ENCODE data around the gene ADAP2. TPM values are rescaled to one million over a fixed set of nuclear protein-coding genes. Genes with fewer than 3 reads are reported as not detected.
"Not testable (repeated sequence)": the region's sequence is repeated elsewhere in the genome, so short reads cannot be mapped to it uniquely, and the experiment has no call there.

Gene ADAP2, protein sequence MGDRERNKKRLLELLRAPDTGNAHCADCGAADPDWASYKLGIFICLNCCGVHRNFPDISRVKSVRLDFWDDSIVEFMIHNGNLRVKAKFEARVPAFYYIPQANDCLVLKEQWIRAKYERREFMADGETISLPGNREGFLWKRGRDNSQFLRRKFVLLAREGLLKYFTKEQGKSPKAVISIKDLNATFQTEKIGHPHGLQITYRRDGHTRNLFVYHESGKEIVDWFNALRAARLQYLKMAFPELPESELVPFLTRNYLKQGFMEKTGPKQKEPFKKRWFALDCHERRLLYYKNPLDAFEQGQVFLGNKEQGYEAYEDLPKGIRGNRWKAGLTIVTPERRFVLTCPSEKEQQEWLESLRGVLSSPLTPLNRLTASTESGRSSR
- 0.83 TPM for polyA plus RNA-seq (2012; ENCODE audit: low read depth, missing spikeins)

- DNase-seq (ENCODE audit: insufficient read length, low spot score) = peak; percentile 51
- peak; percentile 85 for FAIRE-seq
- TF ChIP-seq POLR2AphosphoS5 (IDR thresholded peaks at IDR 0.05; ENCODE audit: low read depth, low read length) = no peak
- TF ChIP-seq SPI1 (IDR thresholded peaks at IDR 0.05; ENCODE audit: low read depth, low read length) = peak; percentile 37
These were observed at the start of gene ADAP2 for GRCh38 chr17:30921544-30922196. ADAP2 (plus strand) TSS chr17:30921945; CDS start chr17:30922015, 70 bp downstream.

GRCh38 chr17:30886187-30886586 lies 35.6 kb upstream of the ADAP2 start:
- TF ChIP-seq POLR2A (IDR thresholded peaks at IDR 0.05; ENCODE audit: low read depth, low read length) (no peak), SPI1 (IDR thresholded peaks at IDR 0.05; ENCODE audit: low read depth, low read length) (no peak), PAX5 (IDR thresholded peaks at IDR 0.05; ENCODE audit: insufficient read depth, low read length, severe bottlenecking) (no peak), POLR2AphosphoS5 (IDR thresholded peaks at IDR 0.05; ENCODE audit: low read depth, low read length) (no peak)
- FAIRE-seq = no peak

GRCh38 chr17:30894236-30894635 lies 27.5 kb upstream of the ADAP2 start:
- TF ChIP-seq POLR2AphosphoS5 (IDR thresholded peaks at IDR 0.05; ENCODE audit: low read depth, low read length) = no peak
- TF ChIP-seq PAX5 (IDR thresholded peaks at IDR 0.05; ENCODE audit: insufficient read depth, low read length, severe bottlenecking) = no peak
- TF ChIP-seq SPI1 (IDR thresholded peaks at IDR 0.05; ENCODE audit: low read depth, low read length) = no peak
- TF ChIP-seq TAF1 (IDR thresholded peaks at IDR 0.05; ENCODE audit: low read depth, low read length) = no peak
- no peak for TF ChIP-seq POLR2A (IDR thresholded peaks at IDR 0.05; ENCODE audit: low read depth, low read length)
- no peak for TF ChIP-seq POU2F2 (IDR thresholded peaks at IDR 0.05; ENCODE audit: low read depth, low read length)
- FAIRE-seq (no peak), DNase-seq (ENCODE audit: insufficient read length, low spot score) (no peak)

More at GRCh38 chr17:30886187-30886586, 35.6 kb upstream of the ADAP2 start:
- no peak for DNase-seq (ENCODE audit: insufficient read length, low spot score)

GRCh38 chr17:30897311-30897710 lies 24.4 kb upstream of the ADAP2 start:
- DNase-seq (ENCODE audit: insufficient read length, low spot score) (no peak), FAIRE-seq (no peak)
- TF ChIP-seq PAX5 (IDR thresholded peaks at IDR 0.05; ENCODE audit: insufficient read depth, low read length, severe bottlenecking) (no peak), TAF1 (IDR thresholded peaks at IDR 0.05; ENCODE audit: low read depth, low read length) (no peak), POLR2AphosphoS5 (IDR thresholded peaks at IDR 0.05; ENCODE audit: low read depth, low read length) (no peak), SPI1 (IDR thresholded peaks at IDR 0.05; ENCODE audit: low read depth, low read length) (no peak), POLR2A (IDR thresholded peaks at IDR 0.05; ENCODE audit: low read depth, low read length) (no peak), POU2F2 (IDR thresholded peaks at IDR 0.05; ENCODE audit: low read depth, low read length) (no peak)

DNA sequence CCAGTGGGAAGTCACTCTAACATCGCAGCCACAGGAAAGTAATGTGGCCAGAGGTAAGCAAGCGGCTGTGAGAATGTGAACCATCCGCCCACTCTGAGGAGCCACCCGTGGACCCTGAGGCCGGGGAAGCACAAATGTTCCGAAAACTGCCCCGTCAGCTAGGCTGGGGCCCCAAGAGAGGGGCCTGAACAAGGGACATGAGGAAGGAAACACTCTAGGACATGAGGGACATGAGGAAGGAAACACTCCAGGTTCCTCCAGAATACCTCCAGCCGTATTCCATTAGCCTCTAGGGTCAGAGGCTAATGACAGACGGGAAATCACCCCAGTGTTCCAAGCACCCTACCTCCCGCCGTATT lies 16.0 kb upstream of the ADAP2 start:
- FAIRE-seq (no peak), DNase-seq (ENCODE audit: insufficient read length, low spot score) (no peak)
- no peak for TF ChIP-seq PAX5 (IDR thresholded peaks at IDR 0.05; ENCODE audit: insufficient read depth, low read length, severe bottlenecking)
- TF ChIP-seq TAF1 (IDR thresholded peaks at IDR 0.05; ENCODE audit: low read depth, low read length) = no peak
- TF ChIP-seq POLR2AphosphoS5 (IDR thresholded peaks at IDR 0.05; ENCODE audit: low read depth, low read length) = no peak
- TF ChIP-seq SPI1 (IDR thresholded peaks at IDR 0.05; ENCODE audit: low read depth, low read length) = no peak
- TF ChIP-seq POLR2A (IDR thresholded peaks at IDR 0.05; ENCODE audit: low read depth, low read length) = no peak
- TF ChIP-seq POU2F2 (IDR thresholded peaks at IDR 0.05; ENCODE audit: low read depth, low read length) = no peak

DNA sequence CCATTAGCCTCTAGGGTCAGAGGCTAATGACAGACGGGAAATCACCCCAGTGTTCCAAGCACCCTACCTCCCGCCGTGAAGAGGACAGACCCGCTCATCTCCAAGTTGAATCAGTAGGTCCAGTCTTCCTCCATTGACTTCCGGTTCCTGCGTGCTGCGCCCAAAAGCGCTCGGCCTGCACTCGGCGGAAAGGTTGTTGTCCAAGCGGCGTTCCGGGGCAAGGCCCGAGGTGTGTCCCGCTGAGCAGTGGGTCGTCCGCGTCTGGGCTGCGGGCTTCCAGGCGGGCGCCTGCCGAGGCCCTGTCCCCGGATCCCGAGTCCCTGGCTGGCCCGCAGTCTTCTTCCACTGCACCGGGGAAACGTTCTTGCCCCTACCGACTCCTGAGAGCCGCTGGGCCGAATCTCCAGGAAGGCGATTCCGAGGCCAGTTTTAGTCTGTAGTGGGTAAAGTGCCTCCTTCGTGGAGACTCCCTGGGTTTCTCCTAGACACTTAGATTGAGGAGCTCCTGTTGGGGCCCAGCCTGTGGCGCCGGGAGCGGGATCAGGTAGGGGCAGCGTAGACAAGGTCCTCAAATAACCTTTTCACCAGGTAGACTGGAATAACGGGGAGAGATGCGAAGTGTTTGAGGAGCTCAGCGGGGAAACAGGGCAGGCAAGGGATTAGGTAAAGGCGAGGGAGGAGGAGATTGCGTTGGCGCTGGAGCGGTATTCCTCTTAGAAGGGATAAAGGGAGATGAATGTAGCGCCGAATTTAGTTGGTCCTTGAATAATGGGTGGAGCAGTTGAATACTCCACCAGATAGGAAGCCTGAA lies 15.4 kb upstream of the ADAP2 start, which contains the start of gene TEFM:
TEFM (minus strand) TSS at position 138 of the 811 bp plus-strand sequence; CDS start at position 98, 40 bp downstream.
- TF ChIP-seq SPI1 (IDR thresholded peaks at IDR 0.05; ENCODE audit: low read depth, low read length) (0 out of 2 replicates have a peak, but pooled peaks have one; percentile 8), TAF1 (IDR thresholded peaks at IDR 0.05; ENCODE audit: low read depth, low read length) (peak; percentile 95), PAX5 (IDR thresholded peaks at IDR 0.05; ENCODE audit: insufficient read depth, low read length, severe bottlenecking) (peak; percentile 71), POU2F2 (IDR thresholded peaks at IDR 0.05; ENCODE audit: low read depth, low read length) (peak; percentile 87), POLR2AphosphoS5 (IDR thresholded peaks at IDR 0.05; ENCODE audit: low read depth, low read length) (peak; percentile 83), POLR2A (IDR thresholded peaks at IDR 0.05; ENCODE audit: low read depth, low read length) (peak; percentile 88)
- FAIRE-seq (peak; percentile 89), DNase-seq (ENCODE audit: insufficient read length, low spot score) (peak; percentile 82)

DNA sequence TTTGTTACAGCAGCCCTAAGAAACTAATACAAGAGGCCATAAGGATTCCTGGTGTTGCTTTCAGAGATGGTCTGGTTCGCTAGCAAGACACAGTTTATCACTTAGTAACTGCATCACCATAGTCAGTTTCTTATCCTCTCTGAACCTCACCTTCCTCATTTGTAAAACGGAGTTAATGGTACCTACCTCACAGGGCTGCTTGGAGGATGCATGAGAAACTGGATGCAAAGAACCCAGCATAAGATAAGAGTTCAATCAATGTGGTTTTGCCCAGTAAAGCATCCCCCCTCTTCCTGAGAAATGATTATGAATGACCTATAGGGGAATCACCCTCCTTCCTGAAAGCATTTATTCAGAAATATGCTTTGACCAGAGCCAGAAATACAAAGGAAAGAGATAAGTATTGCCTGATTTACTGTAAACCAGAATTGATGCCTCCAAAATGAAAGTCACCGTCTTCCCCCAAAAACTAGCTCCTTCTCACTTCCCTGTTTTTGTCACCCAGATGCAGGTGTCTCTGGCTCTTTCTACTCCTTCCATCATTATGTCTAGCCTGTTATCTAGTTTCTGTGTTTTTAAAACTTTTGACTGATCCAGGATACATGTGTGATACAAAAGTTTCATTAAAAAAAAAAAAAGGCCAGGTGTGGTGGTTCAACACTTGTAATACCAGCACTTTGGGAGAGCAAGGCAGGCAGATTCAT lies 12.9 kb upstream of the ADAP2 start:
- TF ChIP-seq SPI1 (IDR thresholded peaks at IDR 0.05; ENCODE audit: low read depth, low read length) = peak; percentile 85
- no peak for TF ChIP-seq PAX5 (IDR thresholded peaks at IDR 0.05; ENCODE audit: insufficient read depth, low read length, severe bottlenecking)
- FAIRE-seq (peak; percentile 55), DNase-seq (ENCODE audit: insufficient read length, low spot score) (no peak)

GRCh38 chr17:30910151-30910550 lies 11.6 kb upstream of the ADAP2 start:
- not testable (repeated sequence) for DNase-seq (ENCODE audit: insufficient read length, low spot score); FAIRE-seq

DNA sequence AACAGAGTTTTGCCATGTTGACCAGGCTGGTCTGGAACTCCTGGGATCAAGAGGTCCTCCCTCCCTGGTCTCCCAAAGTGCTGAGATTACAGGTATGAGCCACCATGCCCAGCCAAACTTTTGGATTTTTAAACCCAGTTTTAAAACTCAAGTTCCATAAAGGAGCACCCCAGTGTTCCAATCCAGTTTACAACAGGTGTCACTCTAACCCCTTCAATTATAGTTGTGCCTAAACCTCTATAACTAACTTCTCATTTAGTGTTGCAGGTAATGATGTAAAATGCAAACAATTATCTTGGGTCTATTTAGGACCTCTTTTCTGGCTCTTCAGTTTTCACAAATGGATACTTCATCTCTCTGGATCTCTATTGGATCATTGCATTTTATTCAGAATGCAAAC lies 7.8 kb upstream of the ADAP2 start:
- FAIRE-seq (peak; percentile 73), DNase-seq (ENCODE audit: insufficient read length, low spot score) (no peak)
- TF ChIP-seq SPI1 (IDR thresholded peaks at IDR 0.05; ENCODE audit: low read depth, low read length) = no peak
- TF ChIP-seq POLR2AphosphoS5 (IDR thresholded peaks at IDR 0.05; ENCODE audit: low read depth, low read length) = no peak
- no peak for TF ChIP-seq POU2F2 (IDR thresholded peaks at IDR 0.05; ENCODE audit: low read depth, low read length)
- TF ChIP-seq POLR2A (IDR thresholded peaks at IDR 0.05; ENCODE audit: low read depth, low read length) = no peak
